CD4-positive, CD25-positive, alpha-beta regulatory T cell (primary cell): Measurements from ENCODE around the gene SPATA33. TPM values are rescaled to one million over a fixed set of nuclear protein-coding genes. Genes with fewer than 3 reads are reported as not detected.
"Not testable (repeated sequence)": the region's sequence is repeated elsewhere in the genome, so short reads cannot be mapped to it uniquely, and the experiment has no call there.

Experiments
- ATAC-seq, 2 donors: fragments of 150-1000 bp; cut with Tn5 transposase; one replicate each; pipeline ENCODE4 v1.10.0; 2021; ENCODE audit warnings: low read depth in 2 of 2, moderate number of reproducible peaks in 2 of 2, moderate library complexity in 1 of 2
- DNase-seq, 3 donors: peaks; one replicate each; pipeline versions ENCODE4 v3.0.0 to v3.0.0-alpha.2; 2012 to 2022; ENCODE audit warnings: mixed read lengths in 1 of 3
- H3K27ac ChIP-seq: one replicate; pipeline ENCODE4 v1.7.0; 2013; ENCODE audit warnings: mild to moderate bottlenecking, low read length; ENCODE audit not compliant: insufficient read depth, poor library complexity, severe bottlenecking
- H3K27me3 ChIP-seq: one replicate; pipeline ENCODE4 v1.7.0; 2013; ENCODE audit warnings: low read length; ENCODE audit not compliant: control insufficient read depth, insufficient read depth
- H3K36me3 ChIP-seq: one replicate; pipeline ENCODE4 v1.7.0; 2013; ENCODE audit warnings: mild to moderate bottlenecking, low read length, moderate library complexity; ENCODE audit not compliant: control insufficient read depth, insufficient read depth
- H3K4me1 ChIP-seq: 2 replicates; pipeline ENCODE4 v1.7.0; 2013; ENCODE audit warnings: mild to moderate bottlenecking, low read length; ENCODE audit not compliant: insufficient read depth, control insufficient read depth, poor library complexity, severe bottlenecking
- H3K4me3 ChIP-seq: one replicate; pipeline ENCODE4 v1.7.0; 2013; ENCODE audit warnings: low read depth, mild to moderate bottlenecking, low read length, moderate library complexity
- H3K9me3 ChIP-seq, 2 experiments: 1 replicate in 1 of 2; 2 replicates in 1 of 2; pipeline ENCODE4 v1.7.0; 2013; ENCODE audit warnings: low read length in 2 of 2, mild to moderate bottlenecking in 1 of 2, moderate library complexity in 1 of 2; ENCODE audit not compliant: control insufficient read depth in 2 of 2
- H3K27ac Mint-ChIP-seq, 3 donors: one replicate each; pipeline ENCODE4 v1.8.0; 2020 to 2022; ENCODE audit warnings: mild to moderate bottlenecking in 3 of 3, mixed read lengths in 3 of 3, moderate library complexity in 2 of 3
- H3K27me3 Mint-ChIP-seq: one replicate; pipeline ENCODE4 v1.8.0; 2022; ENCODE audit warnings: mild to moderate bottlenecking, mixed read lengths
- H3K36me3 Mint-ChIP-seq: one replicate; pipeline ENCODE4 v1.8.0; 2020; ENCODE audit warnings: mixed read lengths
- H3K4me1 Mint-ChIP-seq, 4 donors: one replicate each; pipeline ENCODE4 v1.8.0; 2020 to 2022; ENCODE audit warnings: mixed read lengths in 4 of 4, mild to moderate bottlenecking in 1 of 4
- H3K4me3 Mint-ChIP-seq, 4 donors: one replicate each; pipeline ENCODE4 v1.8.0; 2020 to 2022; ENCODE audit warnings: mild to moderate bottlenecking in 4 of 4, mixed read lengths in 4 of 4, moderate library complexity in 3 of 4
- H3K9me3 Mint-ChIP-seq, 7 donors: one replicate each; pipeline ENCODE4 v1.8.0; 2020 to 2022; ENCODE audit warnings: mixed read lengths in 7 of 7, mild to moderate bottlenecking in 3 of 7, moderate library complexity in 2 of 7
- polyA plus RNA-seq, 4 donors: library from polyadenylated mRNA; unstranded; fragments of 300-500 nt; fragmentation: Illumina TruSeq; gene quantifications; one replicate each; pipeline ENCODE4 v1.2.3, GENCODE V29; 2021
- total RNA-seq: library from RNA; stranded (reverse); gene quantifications from one replicate; pipeline ENCODE4 v1.2.3, GENCODE V29; 2022

Gene SPATA33
- total and polyA plus RNA-seq, 5 donors from 2014 or later, result 2.0 to 7.1 (median 3.7) TPM

- H3K4me1 Mint-ChIP-seq, result peaks cover 0 to 6% (median 5%) of the 10 kb centered on the region in 4 donors
- H3K27ac Mint-ChIP-seq, result no peak overlapping the region
- no peaks in the 10 kb centered on the region for H3K27me3 Mint-ChIP-seq
- H3K36me3 ChIP-seq, result no peaks in the 10 kb centered on the region
- no peaks in the 10 kb centered on the region for H3K9me3 ChIP-seq
- no peaks in the 10 kb centered on the region for H3K4me1 ChIP-seq
- H3K4me3 ChIP-seq, result no peak overlapping the region
- H3K4me3 Mint-ChIP-seq, result no peak overlapping the region
- DNase-seq (no peak), ATAC-seq (no peak)
- no peaks in the 10 kb centered on the region for H3K9me3 Mint-ChIP-seq
- H3K27me3 ChIP-seq, result no peaks in the 10 kb centered on the region
- H3K36me3 Mint-ChIP-seq, result no peaks in the 10 kb centered on the region
- no peak overlapping the region for H3K27ac ChIP-seq
Measured at GRCh38 chr16:89669755-89670154, 12.1 kb downstream of the SPATA33 start.

- ATAC-seq, result no peak
- no peaks in the 10 kb centered on the region for H3K36me3 Mint-ChIP-seq
- Histone ChIP-seq H3K9me3 (no peaks in the 10 kb centered on the region), H3K27me3 (no peaks in the 10 kb centered on the region), H3K4me3 (no peak overlapping the region), H3K27ac (no peak overlapping the region), H3K4me1 (no peaks in the 10 kb centered on the region), H3K36me3 (no peaks in the 10 kb centered on the region)
- H3K9me3 Mint-ChIP-seq, result no peaks in the 10 kb centered on the region
- H3K4me3 Mint-ChIP-seq, result no peak overlapping the region
- peaks cover 0 to 6% (median 5%) of the 10 kb centered on the region in 4 donors for H3K4me1 Mint-ChIP-seq
- DNase-seq, result no peak
- H3K27ac Mint-ChIP-seq, result peak overlapping the region in 1 of 3 donors; percentile 64
- H3K27me3 Mint-ChIP-seq, result no peaks in the 10 kb centered on the region
Measured at GRCh38 chr16:89670496-89671431, 13.1 kb downstream of the SPATA33 start.

GRCh38 chr16:89671565-89671964, 13.9 kb downstream of the SPATA33 start:
- H3K4me3 Mint-ChIP-seq, result peak overlapping the region in 1 of 4 donors; percentile 2
- not testable (repeated sequence) for H3K9me3 ChIP-seq, H3K4me3 ChIP-seq, H3K9me3 Mint-ChIP-seq, H3K4me1 Mint-ChIP-seq, H3K27ac ChIP-seq, DNase-seq, H3K4me1 ChIP-seq, ATAC-seq, H3K36me3 Mint-ChIP-seq, H3K27me3 ChIP-seq, H3K36me3 ChIP-seq, H3K27me3 Mint-ChIP-seq, H3K27ac Mint-ChIP-seq

- Mint-ChIP-seq H3K9me3 (no peaks in the 10 kb centered on the region), H3K36me3 (no peaks in the 10 kb centered on the region), H3K4me1 (peaks cover 0 to 6% (median 2%) of the 10 kb centered on the region in 4 donors), H3K27ac (no peak overlapping the region), H3K27me3 (no peaks in the 10 kb centered on the region), H3K4me3 (no peak overlapping the region)
- Histone ChIP-seq H3K9me3 (no peaks in the 10 kb centered on the region), H3K27me3 (no peaks in the 10 kb centered on the region), H3K27ac (no peak overlapping the region), H3K36me3 (no peaks in the 10 kb centered on the region), H3K4me1 (no peaks in the 10 kb centered on the region), H3K4me3 (no peak overlapping the region)
- DNase-seq (no peak), ATAC-seq (no peak)
Measured at GRCh38 chr16:89672177-89672941, 14.7 kb downstream of the SPATA33 start.

- Mint-ChIP-seq H3K4me3 (no peak overlapping the region), H3K27me3 (no peaks in the 10 kb centered on the region), H3K4me1 (no peaks in the 10 kb centered on the region), H3K27ac (no peak overlapping the region), H3K36me3 (no peaks in the 10 kb centered on the region), H3K9me3 (peaks cover 0 to 2% (median 0%) of the 10 kb centered on the region in 7 donors)
- ATAC-seq (no peak), DNase-seq (no peak)
- no peaks in the 10 kb centered on the region for H3K36me3 ChIP-seq
- no peak overlapping the region for H3K4me3 ChIP-seq
- H3K27me3 ChIP-seq, result no peaks in the 10 kb centered on the region
- H3K27ac ChIP-seq, result no peak overlapping the region
- no peaks in the 10 kb centered on the region for H3K9me3 ChIP-seq
- H3K4me1 ChIP-seq, result no peaks in the 10 kb centered on the region
Measured at GRCh38 chr16:89678258-89678657, 20.6 kb downstream of the SPATA33 start.

- Mint-ChIP-seq H3K9me3 (no peaks in the 10 kb centered on the region), H3K4me3 (peak overlapping the region; percentile 32 to 95 (median 92)), H3K4me1 (peaks cover 0 to 27% (median 6%) of the 10 kb centered on the region in 4 donors), H3K27me3 (no peaks in the 10 kb centered on the region), H3K36me3 (peaks cover 10% of the 10 kb centered on the region), H3K27ac (peak overlapping the region in 1 of 3 donors; percentile 69)
- no peaks in the 10 kb centered on the region for H3K9me3 ChIP-seq
- no peaks in the 10 kb centered on the region for H3K27me3 ChIP-seq
- peak overlapping the region; percentile 86 for H3K27ac ChIP-seq
- H3K36me3 ChIP-seq, result peaks cover 10% of the 10 kb centered on the region
- DNase-seq (no peak), ATAC-seq (no peak)
- H3K4me1 ChIP-seq, result peaks cover 15% of the 10 kb centered on the region
- no peak overlapping the region for H3K4me3 ChIP-seq
Measured at GRCh38 chr16:89685916-89686315, 28.3 kb downstream of the SPATA33 start.

GRCh38 chr16:89686520-89687091, 29.0 kb downstream of the SPATA33 start, which contains the start of gene CDK10:
Gene CDK10 (plus strand): TSS chr16:89686689. CDS start chr16:89686711, 22 bp downstream.
- DNase-seq (peak; percentile 85 to 89 (median 86)), ATAC-seq (peak; percentile 86 to 91)
- H3K4me1 ChIP-seq, result peaks cover 15% of the 10 kb centered on the region
- H3K4me1 Mint-ChIP-seq, result peaks cover 0 to 27% (median 6%) of the 10 kb centered on the region in 4 donors
- H3K4me3 ChIP-seq, result peak within 1 kb of the TSS; percentile 65
- H3K9me3 Mint-ChIP-seq, result no peaks in the 10 kb centered on the region
- H3K27me3 Mint-ChIP-seq, result no peaks in the 10 kb centered on the region
- peak within 1 kb of the TSS; percentile 86 for H3K27ac ChIP-seq
- peak within 1 kb of the TSS; percentile 92 to 95 (median 94) for H3K4me3 Mint-ChIP-seq
- peaks cover 10% of the 10 kb centered on the region for H3K36me3 Mint-ChIP-seq
- H3K27ac Mint-ChIP-seq, result peak within 1 kb of the TSS; percentile 83 to 93 (median 91)
- no peaks in the 10 kb centered on the region for H3K9me3 ChIP-seq
- H3K27me3 ChIP-seq, result no peaks in the 10 kb centered on the region
- peaks cover 15% of the 10 kb centered on the region for H3K36me3 ChIP-seq
